ENCODE measurements around the gene FCHSD2. TPM values are rescaled to one million over a fixed set of nuclear protein-coding genes. Genes with fewer than 3 reads are reported as not detected.

Gene FCHSD2
- total and polyA plus RNA-seq, 2 of the 8 experiments (the other 6 are each of a cell fraction or from before 2014, with no cell fraction given) = 4.1 to 7.8 TPM

GRCh38 chr11:72932132-72932570 is 210.0 kb downstream of the FCHSD2 start:
- no peak overlapping the region for H2AFZ ChIP-seq (ENCODE audit: low read length)
- H3K23me2 ChIP-seq (ENCODE audit: low read depth, low read length) = no peaks in the 10 kb centered on the region
- no peak overlapping the region for H2BK12ac ChIP-seq (ENCODE audit: low read depth, low read length)
- no peak overlapping the region for H4K8ac ChIP-seq (ENCODE audit: extremely low read depth, insufficient read depth, low read length)
- no peaks in the 10 kb centered on the region for H4K20me1 ChIP-seq (replicated peaks in 1 of 2; ENCODE audit: control insufficient read depth in 1 of 2, insufficient read depth in 2 of 2, low read length in 2 of 2)
- H3K4me2 ChIP-seq (ENCODE audit: insufficient read depth in 1 of 2, low read depth in 2 of 2, low read length in 2 of 2) = no peak overlapping the region
- H3K56ac ChIP-seq (replicated peaks; ENCODE audit: insufficient read length, low read depth, low read length) = no peak overlapping the region
- ChIA-PET POLR2A (ENCODE audit: partially characterized antibody) (no interaction called here), CTCF (ENCODE audit: partially characterized antibody) (no interaction called here)
- no peak overlapping the region for H3K23ac ChIP-seq (ENCODE audit: insufficient read length)
- no peaks in the 10 kb centered on the region for H3K27me3 ChIP-seq (replicated peaks in 1 of 4; ENCODE audit: control insufficient read depth in 3 of 4, extremely low read depth in 1 of 4, insufficient read depth in 3 of 4, low read length in 3 of 4)
- H3K79me2 ChIP-seq (ENCODE audit: control insufficient read depth in 1 of 2, insufficient read depth in 2 of 2, low read length in 2 of 2) = no peaks in the 10 kb centered on the region
- no peak overlapping the region for H3K27ac ChIP-seq (ENCODE audit: low read depth, low read length)
- DNase-seq (ENCODE audit: low read depth in 1 of 2, low spot score in 2 of 2) (no peak), FAIRE-seq (no peak)
- no peak overlapping the region for H4K91ac ChIP-seq (replicated peaks; ENCODE audit: insufficient read length, low read length)
- H2AK5ac ChIP-seq (ENCODE audit: low read depth, low read length) = no peak overlapping the region
- no peak overlapping the region for H3K9ac ChIP-seq (replicated peaks in 1 of 4; ENCODE audit: extremely low read depth in 1 of 4, low read depth in 3 of 4, low read length in 3 of 4)
- H2BK20ac ChIP-seq (ENCODE audit: low read length) = no peak overlapping the region
- no peak overlapping the region for H3K18ac ChIP-seq (ENCODE audit: extremely low read depth, low read length)
- no peak overlapping the region for H3K4ac ChIP-seq (replicated peaks; ENCODE audit: insufficient read length, low read depth, low read length)
- TF ChIP-seq TBP (IDR thresholded peaks at IDR 0.05; ENCODE audit: low read depth, low read length) = no peak
- no peak for TF ChIP-seq EP300 (IDR thresholded peaks at IDR 0.05; ENCODE audit: borderline replicate concordance in 1 of 2, low read depth in 2 of 2, low read length in 2 of 2)
- H3K36me3 ChIP-seq (ENCODE audit: control insufficient read depth in 2 of 4, insufficient read depth in 4 of 4, low read length in 3 of 4) = no peaks in the 10 kb centered on the region
- H2BK120ac ChIP-seq (replicated peaks; ENCODE audit: low read depth, low read length) = no peak overlapping the region
- H2BK5ac ChIP-seq (ENCODE audit: low read depth, low read length) = no peak overlapping the region
- no peak overlapping the region for H2BK15ac ChIP-seq (ENCODE audit: low read length)
- no peaks in the 10 kb centered on the region; a peak in 1 of 7 replicates for H3K4me1 ChIP-seq (replicated peaks in 1 of 4; ENCODE audit: control insufficient read depth in 3 of 4, insufficient read depth in 4 of 4, low read length in 3 of 4)
- H3K4me3 ChIP-seq (ENCODE audit: extremely low read depth in 1 of 4, insufficient read depth in 2 of 4, low read depth in 3 of 4, low read length in 4 of 4) = no peak overlapping the region
- no peak overlapping the region for H4K5ac ChIP-seq (ENCODE audit: insufficient read length, low read depth, low read length)
- H3K9me3 ChIP-seq (ENCODE audit: insufficient read depth in 2 of 2, low read depth in 1 of 2, low read length in 1 of 2) = no peaks in the 10 kb centered on the region
- WGBS, 2 experiments (ENCODE audit: extremely low coverage in 1 of 2, insufficient coverage in 1 of 2, insufficient read length in 1 of 2, insufficient replicate concordance in 2 of 2, low coverage in 1 of 2, low lambda C conversion rate in 2 of 2, missing lambda C conversion rate in 1 of 2) = 87 to 100% methylated on average over 1 of the region's 1 CpG
- no peaks in the 10 kb centered on the region for H3K79me1 ChIP-seq (ENCODE audit: low read depth, low read length)
- H3K14ac ChIP-seq (ENCODE audit: insufficient read length) = no peak overlapping the region
